Inflammatory macrophage treated with lipopolysaccharide for 1 hour (primary cell): ENCODE measurements around the gene TYMS.

Source experiments
- DNase-seq, 2 donors: peaks; one replicate each; pipeline ENCODE4 v3.0.0-alpha.2; 2020 to 2022

The TYMS gene

DNA sequence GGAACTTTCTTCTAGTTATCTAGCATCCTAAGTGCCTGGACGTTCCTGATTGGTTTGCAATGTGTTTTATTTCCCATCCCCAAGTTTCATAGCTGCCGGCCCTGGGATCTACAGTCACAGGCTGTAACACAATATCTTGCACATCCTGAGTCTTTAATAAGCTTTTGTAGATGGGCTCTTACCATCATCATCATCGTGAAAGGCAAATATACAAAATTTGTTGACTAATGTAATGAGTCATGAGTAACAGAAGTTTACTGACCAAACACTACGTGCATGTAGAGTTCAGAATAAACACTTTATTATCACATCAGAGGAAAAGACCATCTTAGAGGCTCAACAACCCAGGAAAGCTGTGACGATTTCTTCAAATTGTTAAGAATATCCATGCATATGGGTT, 8.1 kb upstream of the TYMS start:
- no peak for DNase-seq

DNA sequence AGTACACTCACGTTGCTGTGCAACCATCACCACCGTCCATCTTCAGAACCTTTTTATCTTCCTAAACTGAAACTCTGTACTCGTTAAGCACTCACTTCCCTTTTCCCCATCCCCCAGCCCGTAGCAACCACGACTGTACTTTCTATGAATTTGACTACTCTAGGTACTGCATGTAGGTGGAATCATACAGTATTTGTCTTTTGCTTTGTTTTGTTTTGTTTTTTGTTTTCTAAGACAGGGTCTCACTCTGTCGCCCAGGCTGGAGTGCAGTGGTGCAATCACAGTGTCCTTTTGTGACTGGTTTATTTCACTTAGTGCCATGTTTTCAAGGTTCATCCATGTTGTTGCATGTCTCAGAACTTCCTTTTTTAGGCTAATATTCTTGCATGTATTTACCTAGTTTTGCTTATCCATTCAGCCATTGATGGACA, 7.0 kb upstream of the TYMS start:
- peak in 1 of 2 donors; percentile 15 for DNase-seq

DNA sequence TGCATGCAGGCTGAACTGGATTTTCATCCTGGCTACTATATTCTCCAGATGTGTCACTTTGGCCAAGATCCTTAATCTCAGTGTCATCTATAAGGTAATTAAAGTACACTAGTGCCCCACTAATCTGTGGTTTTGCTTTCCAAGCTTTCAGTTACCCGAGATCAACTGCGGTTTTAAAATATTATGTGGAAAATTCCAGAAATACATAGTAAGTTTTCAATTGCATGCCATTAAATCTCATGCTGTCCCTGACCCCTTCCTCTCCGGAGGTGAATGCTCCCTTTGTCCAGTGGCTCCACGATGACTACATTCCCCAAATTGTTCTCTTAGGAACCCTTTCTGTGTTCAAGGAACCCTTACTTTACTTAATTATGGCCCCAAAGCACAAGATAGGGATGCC, 5.3 kb upstream of the TYMS start:
- DNase-seq: no peak

DNA sequence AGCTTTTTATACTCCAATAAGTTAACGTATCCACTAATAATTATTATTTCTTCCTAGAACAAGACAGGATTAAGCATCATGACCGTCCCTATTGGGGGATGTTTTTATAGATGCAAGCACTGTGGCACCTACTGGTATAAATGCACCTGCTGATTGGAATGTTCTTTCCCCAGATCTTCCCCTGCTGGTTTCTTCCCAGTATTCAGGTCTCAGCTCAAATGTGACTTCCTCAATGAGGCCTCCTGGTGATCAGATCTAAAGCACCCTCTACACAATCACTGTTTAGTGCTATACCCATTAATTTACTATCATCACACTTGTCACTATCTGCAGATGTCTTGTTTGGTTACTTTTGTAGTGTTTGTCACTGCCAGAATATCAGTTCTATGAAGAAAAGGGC, 3.9 kb upstream of the TYMS start:
- DNase-seq: no peak

DNA sequence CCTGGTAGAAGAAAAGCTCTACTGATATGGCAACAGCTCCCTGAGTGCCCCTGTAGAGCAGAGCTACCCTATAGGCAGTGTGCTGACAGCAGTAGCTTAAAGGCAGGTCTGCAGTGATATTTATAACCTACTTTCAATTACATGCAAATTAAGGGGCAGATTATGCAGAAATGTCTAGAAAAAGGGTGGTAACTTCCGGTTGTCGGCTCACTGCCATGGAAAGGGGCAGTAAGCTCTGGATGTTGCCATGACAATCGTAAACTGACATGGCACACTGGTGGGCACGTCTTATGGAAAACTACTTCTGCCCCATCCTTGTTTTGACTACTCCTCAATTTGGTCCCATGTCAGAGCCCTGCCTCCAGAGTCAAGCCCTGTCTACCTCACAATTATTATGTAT, 2.9 kb upstream of the TYMS start:
- DNase-seq: no peak

DNA sequence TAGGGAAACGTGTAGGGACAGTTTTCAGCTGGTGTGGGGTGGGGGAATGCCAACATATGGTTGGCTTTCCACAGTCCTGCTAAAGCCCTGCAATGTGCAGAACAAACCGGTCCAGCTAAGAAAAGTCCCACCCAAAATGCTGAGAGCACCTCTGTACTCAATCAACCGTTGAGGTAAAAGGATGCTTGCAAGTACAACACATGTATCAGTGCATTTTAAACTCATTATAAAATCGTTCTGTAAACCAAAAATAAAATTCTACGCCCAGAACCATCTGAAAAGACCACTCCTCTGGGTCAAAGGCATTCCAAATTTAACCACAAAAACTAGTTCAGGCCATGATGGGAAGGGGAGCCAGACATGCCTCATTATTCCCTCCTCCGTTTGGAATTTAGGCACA, 2.0 kb upstream of the TYMS start:
- DNase-seq: no peak

DNA sequence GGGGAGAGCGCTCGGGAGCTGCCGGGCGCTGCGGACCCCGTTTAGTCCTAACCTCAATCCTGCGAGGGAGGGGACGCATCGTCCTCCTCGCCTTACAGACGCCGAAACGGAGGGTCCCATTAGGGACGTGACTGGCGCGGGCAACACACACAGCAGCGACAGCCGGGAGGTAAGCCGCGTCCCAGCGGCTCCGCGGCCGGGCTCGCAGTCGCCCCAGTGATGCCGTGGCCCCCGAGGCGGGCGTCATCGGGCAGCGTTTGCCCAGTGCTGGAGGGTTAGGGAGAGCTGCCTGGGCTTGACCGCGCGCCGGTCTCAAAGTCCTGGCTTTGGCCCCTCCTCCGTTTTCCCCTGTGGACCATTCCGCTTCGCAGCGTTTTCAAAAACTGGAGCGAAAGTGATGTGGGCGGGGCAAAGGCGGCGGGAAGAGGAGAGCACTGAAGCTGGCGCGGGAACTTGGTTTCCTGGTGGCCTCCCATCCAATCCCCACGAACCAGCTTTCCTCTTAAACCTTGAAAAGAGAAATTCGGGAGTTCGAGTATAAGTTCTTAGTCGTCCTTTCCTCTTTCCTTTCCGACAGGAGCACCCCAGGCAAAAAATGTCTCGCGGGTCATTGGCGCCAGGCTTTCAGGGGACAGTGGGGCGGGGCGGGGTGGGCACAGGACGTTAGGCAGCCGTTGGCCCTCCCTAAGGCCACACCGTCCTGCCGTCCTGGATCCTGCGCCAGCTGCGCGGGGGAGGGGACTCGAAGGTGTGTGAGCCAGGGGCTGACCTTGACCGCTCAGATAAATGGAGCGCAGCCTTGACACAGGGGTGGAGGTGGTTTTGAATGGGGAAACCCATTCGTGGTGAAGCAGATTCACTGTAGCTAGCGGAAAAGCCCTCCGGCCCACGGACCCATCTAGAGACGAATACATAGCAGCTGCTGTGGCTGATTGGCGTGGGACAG, 821 bp downstream of the TYMS start:
- peak; percentile 67 to 86 for DNase-seq

DNA sequence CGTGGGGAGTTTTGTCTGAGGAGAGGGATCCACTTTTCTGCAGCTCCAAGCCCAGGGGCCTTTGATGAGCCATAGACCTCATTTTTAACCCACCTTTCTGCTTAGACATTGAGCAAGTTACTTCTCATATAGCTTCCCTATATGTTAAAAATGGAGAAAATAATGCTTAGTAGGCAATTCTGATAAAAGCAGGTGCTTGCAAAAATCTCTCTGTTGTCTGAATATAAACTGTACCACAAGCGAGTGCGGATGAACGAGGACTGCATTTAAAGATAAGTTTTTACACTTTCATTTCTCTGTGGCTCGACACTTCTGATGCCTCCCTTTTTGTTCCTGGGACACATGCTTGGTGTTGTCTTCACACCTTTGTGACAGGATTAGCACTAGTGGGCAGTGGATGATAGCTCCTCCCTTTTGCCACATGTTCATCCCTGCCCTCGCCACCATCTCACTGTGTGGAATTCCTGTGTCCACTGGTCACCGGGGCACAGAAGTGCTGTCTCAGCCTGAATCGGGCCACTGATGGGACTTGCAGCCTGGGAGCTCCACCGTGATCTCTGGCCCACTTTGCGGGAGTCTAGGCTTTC, 1.6 kb downstream of the TYMS start:
- no peak for DNase-seq

DNA sequence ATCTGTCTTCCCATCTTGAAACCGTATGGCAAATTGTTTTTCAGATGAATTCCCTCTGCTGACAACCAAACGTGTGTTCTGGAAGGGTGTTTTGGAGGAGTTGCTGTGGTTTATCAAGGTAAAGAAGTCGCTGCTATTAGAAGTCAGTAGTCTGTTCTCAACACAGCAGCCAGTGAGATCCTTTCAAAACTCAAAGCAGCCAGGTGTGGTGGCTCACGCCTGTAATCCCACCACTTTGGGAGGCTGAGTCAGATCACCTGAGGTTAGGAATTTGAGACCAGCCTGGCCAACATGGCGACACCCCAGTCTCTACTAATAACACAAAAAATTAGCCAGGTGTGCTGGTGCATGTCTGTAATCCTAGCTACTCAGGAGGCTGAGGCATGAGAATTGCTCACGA, 2.1 kb downstream of the TYMS start:
- no peak for DNase-seq

DNA sequence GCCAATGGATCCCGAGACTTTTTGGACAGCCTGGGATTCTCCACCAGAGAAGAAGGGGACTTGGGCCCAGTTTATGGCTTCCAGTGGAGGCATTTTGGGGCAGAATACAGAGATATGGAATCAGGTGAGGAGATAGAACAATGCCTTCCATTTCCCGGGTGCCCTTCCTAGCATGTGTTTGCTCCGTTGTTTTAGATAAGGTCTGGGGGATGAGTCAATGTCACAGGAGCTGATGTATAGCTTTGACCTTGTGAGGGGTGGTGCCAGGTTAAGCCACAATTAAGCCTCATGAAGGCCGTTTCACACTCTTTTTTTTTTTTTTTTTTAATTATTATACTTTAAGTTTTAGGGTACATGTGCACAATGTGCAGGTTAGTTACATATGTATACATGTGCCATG, 4.7 kb downstream of the TYMS start:
- DNase-seq: no peak

DNA sequence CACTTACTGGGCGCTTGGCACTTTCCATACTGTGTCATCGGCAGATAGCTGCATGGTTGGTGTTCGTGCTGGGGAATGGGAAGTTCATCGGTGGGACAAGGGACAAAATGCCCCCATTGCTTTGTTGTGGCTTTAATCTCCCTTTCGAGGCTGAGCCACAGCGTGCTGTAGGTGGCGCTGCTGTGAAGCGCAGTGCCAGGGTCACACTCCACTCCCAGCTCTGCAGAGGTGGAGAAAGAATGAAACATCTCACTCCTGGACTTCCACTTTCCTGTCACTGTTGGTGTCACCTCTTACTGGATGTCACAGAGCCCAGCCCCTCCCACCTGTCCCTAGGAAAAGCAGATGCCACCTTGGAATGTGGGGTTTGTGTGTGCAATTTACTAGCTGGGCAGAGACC, 8.7 kb downstream of the TYMS start:
- no peak for DNase-seq

DNA sequence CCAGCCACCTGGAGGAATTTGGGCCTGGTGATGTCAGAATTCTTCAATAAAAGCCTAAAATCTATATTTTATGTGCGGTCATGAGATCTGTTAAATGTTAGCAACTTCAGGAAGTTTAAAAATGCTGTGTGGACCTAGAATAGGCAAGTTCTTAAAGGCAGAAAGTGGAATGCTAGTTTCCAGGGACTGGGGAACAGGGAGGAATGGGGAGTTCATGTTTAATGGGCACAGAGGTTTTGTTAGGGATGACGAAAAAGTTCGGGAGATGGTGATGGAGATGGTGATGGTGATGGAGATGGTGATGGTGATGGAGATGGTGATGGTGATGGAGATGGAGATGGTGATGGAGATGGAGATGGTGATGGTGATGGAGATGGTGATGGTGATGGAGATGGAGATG, 9.2 kb downstream of the TYMS start:
- DNase-seq: no peak

DNA sequence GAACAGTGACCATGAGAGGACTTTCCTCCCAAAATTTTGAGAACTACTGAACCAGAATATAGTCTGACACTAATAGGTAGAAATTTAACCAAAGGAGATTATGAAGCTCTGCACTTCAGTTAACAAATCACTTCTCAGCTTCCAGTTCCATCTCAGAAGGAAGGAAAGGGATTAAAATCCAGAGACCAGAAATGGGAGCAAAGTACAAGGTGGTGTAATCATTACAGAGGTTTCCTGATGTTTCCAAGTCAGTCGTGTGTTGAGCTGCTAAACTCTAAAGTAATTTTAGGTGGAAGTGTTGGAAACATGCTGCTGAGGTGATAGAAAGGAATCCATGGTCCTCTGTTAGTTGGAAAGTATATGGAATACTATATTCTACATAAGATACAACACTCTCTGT, 10.8 kb downstream of the TYMS start:
- no peak for DNase-seq

DNA sequence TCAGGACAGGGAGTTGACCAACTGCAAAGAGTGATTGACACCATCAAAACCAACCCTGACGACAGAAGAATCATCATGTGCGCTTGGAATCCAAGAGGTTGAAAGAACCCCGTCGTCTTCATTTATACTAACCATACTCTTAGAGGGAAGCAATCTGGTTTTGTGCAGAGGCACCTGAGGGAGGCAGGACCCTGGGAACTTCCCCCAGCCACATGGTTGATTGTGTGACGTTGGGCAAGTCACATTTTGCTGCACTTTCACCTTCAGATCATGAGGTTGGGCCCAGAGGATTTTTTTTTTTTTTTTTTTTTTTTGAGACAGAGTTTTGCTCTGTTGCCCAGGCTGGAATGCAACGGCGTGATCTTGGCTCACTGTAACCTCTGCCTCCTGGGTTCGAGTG, 11.6 kb downstream of the TYMS start:
- DNase-seq: no peak

DNA sequence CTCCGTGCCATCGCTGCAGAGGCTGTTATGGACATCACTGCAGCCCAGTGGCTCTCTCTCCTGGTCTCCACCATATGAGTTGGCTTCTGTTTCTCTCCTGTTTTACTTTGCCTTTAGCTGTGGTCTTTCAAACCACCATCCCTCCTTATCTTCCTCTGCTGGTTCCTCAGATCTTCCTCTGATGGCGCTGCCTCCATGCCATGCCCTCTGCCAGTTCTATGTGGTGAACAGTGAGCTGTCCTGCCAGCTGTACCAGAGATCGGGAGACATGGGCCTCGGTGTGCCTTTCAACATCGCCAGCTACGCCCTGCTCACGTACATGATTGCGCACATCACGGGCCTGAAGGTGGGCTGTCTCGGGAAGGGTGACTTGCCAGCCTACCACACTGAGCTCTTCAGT, 13.1 kb downstream of the TYMS start:
- no peak for DNase-seq

DNA sequence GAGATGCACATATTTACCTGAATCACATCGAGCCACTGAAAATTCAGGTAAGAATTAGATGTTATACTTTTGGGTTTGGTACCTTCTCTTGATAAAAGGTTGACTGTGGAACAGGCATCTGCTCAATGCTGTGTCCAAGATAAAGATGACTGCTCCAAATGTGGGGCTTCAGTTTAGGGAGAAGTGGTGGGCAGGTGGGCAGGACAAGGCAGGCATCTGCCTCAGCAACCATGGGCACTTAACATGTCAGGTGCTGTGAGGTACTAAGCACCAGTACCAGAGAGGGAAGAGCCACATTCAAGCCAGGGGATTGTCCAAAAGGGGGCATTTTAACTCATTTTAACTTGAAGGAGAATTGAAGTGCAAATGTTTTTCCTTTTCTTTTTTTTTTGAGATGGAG, 14.0 kb downstream of the TYMS start:
- no peak for DNase-seq

DNA sequence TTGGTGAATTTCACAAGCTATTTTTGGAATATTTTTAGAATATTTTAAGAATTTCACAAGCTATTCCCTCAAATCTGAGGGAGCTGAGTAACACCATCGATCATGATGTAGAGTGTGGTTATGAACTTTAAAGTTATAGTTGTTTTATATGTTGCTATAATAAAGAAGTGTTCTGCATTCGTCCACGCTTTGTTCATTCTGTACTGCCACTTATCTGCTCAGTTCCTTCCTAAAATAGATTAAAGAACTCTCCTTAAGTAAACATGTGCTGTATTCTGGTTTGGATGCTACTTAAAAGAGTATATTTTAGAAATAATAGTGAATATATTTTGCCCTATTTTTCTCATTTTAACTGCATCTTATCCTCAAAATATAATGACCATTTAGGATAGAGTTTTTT, 15.9 kb downstream of the TYMS start:
- no peak for DNase-seq

DNA sequence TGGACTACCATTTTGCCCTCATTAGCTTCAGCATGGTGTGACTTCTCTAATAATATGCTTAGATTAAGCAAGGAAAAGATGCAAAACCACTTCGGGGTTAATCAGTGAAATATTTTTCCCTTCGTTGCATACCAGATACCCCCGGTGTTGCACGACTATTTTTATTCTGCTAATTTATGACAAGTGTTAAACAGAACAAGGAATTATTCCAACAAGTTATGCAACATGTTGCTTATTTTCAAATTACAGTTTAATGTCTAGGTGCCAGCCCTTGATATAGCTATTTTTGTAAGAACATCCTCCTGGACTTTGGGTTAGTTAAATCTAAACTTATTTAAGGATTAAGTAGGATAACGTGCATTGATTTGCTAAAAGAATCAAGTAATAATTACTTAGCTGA, 16.3 kb downstream of the TYMS start:
- DNase-seq: no peak

DNA sequence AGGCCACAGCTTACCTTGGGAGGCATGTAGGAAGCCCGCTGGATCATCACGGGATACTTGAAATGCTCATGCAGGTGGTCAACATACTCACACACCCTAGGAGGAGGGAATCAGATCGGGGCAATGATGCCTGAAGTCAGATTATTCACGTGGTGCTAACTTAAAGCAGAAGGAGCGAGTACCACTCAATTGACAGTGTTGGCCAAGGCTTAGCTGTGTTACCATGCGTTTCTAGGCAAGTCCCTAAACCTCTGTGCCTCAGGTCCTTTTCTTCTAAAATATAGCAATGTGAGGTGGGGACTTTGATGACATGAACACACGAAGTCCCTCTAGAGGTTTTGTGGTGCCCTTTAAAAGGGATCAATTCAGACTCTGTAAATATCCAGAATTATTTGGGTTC, 17.9 kb downstream of the TYMS start:
- DNase-seq: no peak

DNA sequence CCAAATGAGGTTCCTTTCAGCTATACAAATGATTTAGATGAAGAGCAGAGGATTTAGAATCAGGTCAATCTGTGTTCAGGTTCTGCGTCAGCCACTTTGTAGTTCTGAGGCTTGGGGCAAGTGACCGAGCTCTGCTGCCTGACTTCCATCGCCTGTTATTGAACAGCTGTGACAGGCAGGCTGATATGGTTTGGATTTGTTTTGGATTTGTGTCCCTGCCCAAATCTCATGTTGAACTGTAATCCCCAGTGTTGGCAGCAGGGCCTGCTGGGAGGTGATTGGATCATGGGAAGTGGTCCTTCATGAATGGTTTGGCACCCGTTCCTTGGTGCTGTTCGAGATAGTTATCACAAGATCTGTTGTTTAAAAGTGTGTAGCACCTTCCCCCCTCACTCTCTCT, 18.6 kb downstream of the TYMS start:
- DNase-seq: no peak

DNA sequence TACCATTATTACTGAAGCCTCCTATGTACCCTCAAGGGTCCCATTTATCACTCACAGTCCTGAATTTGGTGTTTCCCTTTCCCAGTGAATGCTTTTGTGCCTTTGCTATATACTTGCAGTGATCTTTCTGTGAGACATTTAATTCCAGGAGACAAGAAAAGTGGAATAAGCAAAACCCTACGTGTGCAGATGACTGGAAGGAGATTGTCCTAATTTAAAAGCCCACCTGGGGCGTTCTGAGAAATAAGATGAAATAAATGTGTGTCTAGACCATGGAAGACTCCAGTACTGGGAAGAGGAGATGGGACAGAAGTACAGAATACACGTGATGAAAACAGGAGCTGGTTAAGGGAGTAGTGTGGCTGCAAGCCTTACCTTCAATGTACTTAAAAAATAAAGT, 19.3 kb downstream of the TYMS start:
- no peak for DNase-seq

DNA sequence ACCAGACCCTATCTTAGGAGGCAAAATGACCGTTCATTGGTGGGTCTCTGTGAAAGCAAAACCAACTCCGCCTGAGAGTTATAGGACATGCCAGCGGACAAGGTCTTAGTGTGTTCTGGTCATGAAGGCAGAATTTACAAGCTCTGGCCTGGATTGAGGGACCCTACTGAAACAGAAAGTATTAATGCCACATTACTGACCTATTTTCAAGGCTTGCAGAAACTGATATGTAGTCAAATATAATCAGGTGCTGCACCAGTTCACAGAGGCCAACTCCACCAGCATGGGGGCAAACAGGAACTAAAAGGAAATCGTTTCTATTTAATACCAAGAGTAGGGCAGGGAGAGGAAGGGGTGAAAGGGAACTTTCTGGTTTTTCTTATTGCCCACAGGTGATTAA, 19.7 kb downstream of the TYMS start:
- no peak for DNase-seq

DNA sequence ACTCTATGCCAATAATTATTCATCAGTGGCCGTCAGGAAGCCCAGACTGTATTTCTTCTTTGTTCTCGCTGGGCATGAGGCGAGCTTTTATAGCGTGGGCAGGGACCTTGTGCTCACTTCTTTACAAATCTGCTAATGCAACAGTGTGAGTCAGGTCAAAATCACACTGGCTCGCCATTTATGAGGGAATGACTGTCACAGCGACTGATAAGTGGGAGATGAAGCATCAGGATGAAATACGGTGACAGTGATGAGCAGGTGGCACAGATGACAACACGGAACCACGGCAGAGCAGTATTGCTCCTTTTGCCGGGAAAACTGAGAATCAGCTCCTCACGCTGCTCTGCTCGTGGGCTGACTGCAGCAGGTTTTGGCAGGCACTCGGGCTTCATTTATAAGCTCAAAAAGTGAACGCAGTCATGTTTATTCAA, 20.5 kb downstream of the TYMS start:
- no peak for DNase-seq

DNA sequence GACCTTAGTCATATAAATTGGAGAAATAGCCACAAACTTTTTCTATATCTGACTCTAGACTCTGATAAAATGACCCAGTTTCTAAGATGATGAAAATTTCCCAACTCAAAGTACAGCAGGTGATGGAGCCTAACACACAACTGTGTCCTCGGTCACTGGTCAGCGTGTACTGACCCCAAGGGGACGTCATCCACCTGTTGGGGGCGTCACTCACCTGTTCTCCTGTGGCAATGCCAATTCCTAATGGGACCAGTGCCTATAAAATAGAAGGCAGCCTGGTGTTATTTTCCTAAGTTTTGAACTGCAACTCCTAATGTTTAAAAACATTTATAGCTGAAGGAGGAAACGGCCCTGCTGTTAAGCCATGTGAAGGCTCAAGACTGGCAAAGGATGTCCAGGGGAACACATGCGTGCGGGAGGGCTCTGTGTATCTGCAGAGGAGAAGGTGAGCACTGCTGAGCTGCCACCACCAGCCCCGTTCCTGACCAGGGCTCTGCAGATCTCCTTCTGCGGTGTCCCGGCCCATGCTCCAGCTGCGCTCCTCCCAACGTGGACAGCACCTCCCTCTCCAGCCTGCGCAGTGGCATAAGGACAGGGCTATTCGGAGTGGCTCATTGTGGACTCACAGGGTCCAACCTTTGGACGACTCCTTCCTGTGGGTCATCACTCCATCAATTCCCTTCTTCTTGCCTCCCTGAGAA, 21.2 kb downstream of the TYMS start:
- no peak for DNase-seq
